Prostate gland (tissue), 2 donors: ENCODE measurements around the gene SH3D19.

Source experiments
- CTCF ChIP-seq, 4 experiments: fragments of 200-600 bp in 2 of 4; fragments of 450-650 bp in 2 of 4; sonication (generic) in 2 of 4; IDR thresholded peaks; 1 replicate in 3 of 4; 2 replicates in 1 of 4; pipeline ENCODE4 v1.5.1; 2016 to 2019; ENCODE audit warnings: antibody characterized with exemption in 4 of 4, mild to moderate bottlenecking in 2 of 4, moderate library complexity in 2 of 4
- POLR2A ChIP-seq: fragments of 450-650 bp; IDR thresholded peaks from one replicate; pipeline ENCODE4 v1.6.1; 2016; ENCODE audit warnings: antibody characterized with exemption, mild to moderate bottlenecking
- POLR2AphosphoS5 ChIP-seq: sonication (generic); formaldehyde crosslinking; IDR thresholded peaks from one replicate; pipeline ENCODE4 v1.6.1; 2017; ENCODE audit warnings: antibody characterized with exemption

- TF ChIP-seq POLR2A (no peak), CTCF (IDR thresholded peaks at IDR 0.05) (no peak), POLR2AphosphoS5 (no peak)
These were observed 11.4 kb downstream of the SH3D19 start for GRCh38 chr4:151314010-151314355.
